ENCODE results near the gene CACNB2. TPM values are rescaled to one million over a fixed set of nuclear protein-coding genes. Genes with fewer than 3 reads are reported as not detected.
"Not testable (repeated sequence)": the region's sequence is repeated elsewhere in the genome, so short reads cannot be mapped to it uniquely, and the experiment has no call there.

CACNB2 gene
- total RNA-seq, 3 donors from 2014 or later: not detected

GRCh38 chr10:18201877-18202276 is 61.7 kb downstream of the CACNB2 start:
- Mint-ChIP-seq H3K4me3 (no peak overlapping the region), H3K36me3 (ENCODE audit: insufficient read depth) (no peaks in the 10 kb centered on the region), H3K4me1 (ENCODE audit: low read depth) (peaks cover 7% of the 10 kb centered on the region), H3K27me3 (ENCODE audit: low read depth) (no peaks in the 10 kb centered on the region), H3K9me3 (no peaks in the 10 kb centered on the region)
- ATAC-seq (no peak), DNase-seq (no peak)

DNA sequence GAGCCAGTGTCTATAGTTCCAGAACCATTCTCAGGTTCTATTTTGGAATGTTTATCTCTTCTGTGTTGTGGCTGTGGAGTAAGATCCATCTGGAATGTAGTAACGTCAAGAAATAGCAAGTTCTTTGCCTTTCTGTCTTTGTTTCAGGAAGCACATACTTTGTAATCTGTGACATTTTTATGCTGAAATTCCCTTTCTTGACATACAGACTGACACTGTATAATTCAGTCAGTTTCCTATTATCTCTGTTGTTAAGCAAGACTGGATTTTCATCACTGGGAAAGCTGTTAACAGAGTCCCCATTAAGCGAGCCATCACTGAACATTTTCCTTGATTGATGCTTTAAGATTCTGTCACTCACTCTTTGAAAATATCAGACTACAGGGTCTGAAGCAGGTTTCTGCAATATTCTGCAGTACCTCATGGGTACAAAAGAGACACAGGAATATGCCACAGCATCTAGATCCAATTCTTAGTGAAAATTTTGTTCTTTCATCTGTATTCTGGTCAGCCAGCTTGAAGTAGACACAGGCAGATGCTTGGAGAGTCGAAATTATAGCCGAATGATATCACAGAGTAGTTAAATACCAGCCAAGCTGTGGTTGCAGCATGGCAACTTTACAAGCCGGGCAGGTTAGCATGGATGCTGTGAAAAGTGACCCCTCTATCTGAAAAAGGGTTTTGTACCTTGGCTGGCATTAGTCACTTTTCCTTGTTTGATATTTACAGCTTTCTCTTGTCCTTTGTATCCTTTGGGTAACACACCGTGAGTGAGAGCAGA is 62.6 kb downstream of the CACNB2 start:
- no peaks in the 10 kb centered on the region for H3K27me3 Mint-ChIP-seq (ENCODE audit: low read depth)
- no peak overlapping the region for H3K4me3 Mint-ChIP-seq
- ATAC-seq (no peak), DNase-seq (no peak)
- H3K4me1 Mint-ChIP-seq (ENCODE audit: low read depth): peaks cover 7% of the 10 kb centered on the region
- no peaks in the 10 kb centered on the region for H3K9me3 Mint-ChIP-seq
- H3K36me3 Mint-ChIP-seq (ENCODE audit: insufficient read depth): no peaks in the 10 kb centered on the region

DNA sequence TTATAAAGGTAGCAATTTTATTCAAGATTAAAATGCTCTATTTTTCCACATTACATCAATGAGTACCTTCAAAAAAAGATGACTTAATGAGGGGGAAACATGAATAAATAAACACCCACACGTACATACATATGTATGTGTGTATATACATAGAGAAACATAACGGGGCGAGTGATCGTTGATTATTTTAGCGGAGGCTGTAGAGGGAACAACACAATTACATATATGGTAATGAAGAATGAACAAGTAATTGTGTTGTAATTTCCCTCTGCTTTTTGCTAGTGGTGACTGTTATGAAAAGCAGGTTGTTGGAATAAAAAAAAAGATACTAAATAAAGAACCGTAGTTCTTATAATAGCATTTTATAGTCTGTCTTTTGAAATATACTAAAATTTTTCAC is 63.2 kb downstream of the CACNB2 start:
- no peak for ATAC-seq
- DNase-seq: no peak
- no peaks in the 10 kb centered on the region for H3K9me3 Mint-ChIP-seq
- peaks cover 7% of the 10 kb centered on the region for H3K4me1 Mint-ChIP-seq (ENCODE audit: low read depth)
- no peaks in the 10 kb centered on the region for H3K36me3 Mint-ChIP-seq (ENCODE audit: insufficient read depth)
- H3K4me3 Mint-ChIP-seq: no peak overlapping the region
- no peaks in the 10 kb centered on the region for H3K27me3 Mint-ChIP-seq (ENCODE audit: low read depth)

DNA sequence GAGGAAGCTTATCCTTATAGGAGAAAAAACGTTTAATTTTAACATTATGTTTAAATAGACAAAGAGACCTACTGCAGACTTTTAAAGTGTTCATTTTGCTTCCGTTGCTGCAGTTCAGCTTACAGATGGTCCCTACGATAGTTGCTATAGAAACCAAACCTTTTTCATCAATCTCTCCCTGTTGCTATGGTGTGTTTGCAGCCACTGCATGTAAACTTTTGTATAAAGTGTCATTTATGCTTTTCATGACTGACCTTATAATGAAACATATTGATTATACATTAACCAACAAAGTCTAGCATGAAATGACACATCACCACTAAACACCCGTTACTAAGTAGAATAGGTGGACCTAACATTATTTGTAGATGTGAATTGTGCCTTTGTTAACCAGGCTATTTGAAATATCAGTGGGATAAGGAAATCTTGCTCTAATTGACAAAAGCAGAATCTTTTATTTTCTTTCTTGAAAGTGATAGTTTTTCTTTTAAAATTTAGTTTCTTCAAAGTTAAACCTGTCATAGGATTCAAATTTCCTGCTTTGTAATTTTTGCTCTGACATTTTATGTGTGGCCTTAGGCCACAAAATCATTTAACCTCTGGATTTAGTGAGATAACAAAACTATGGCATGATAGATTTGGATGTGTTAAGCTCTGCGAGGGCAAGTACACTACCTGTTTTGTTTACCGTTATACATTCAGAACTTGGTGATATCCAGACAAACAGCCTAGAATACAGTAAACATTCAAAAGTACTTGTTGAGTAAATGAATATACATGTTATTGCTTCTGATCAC is 64.0 kb downstream of the CACNB2 start:
- no peaks in the 10 kb centered on the region for H3K9me3 Mint-ChIP-seq
- DNase-seq: no peak
- no peak overlapping the region for H3K4me3 Mint-ChIP-seq
- no peaks in the 10 kb centered on the region for H3K36me3 Mint-ChIP-seq (ENCODE audit: insufficient read depth)
- no peaks in the 10 kb centered on the region for H3K27me3 Mint-ChIP-seq (ENCODE audit: low read depth)
- peaks cover 7% of the 10 kb centered on the region for H3K4me1 Mint-ChIP-seq (ENCODE audit: low read depth)
- no peak for ATAC-seq

DNA sequence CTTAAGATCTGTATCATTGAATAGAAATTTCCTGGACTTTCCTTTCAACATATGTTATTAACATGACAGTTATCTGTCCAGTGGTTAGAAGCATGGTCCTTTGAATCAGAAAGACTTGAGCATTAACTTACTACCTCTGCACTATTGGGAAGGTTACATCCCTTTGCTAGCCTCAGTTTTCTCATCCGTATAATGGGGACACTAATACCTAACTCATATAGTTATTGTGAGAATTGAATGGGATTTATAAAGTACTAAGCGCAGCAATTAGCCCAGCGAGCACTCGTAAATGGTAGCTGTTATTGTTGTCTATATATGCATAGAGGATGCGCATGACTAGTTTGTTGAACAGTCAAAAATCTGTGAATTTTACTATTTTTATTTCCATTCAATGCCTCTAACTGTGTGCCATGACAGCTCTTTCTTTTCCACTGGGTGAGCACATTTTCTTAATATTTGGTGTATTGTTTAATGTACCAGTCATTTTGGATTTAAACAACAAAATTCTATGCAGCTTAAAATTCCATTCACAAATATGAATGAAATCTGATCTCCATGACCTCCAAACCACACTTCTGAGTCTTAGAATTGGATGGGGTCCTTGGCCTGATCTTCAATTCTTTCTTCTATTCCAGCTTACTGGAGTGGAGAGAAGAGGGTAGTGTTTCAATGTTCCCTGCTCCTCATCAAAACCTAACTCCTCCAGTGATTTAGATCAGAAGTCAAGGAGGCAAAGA is 65.0 kb downstream of the CACNB2 start:
- Mint-ChIP-seq H3K36me3 (ENCODE audit: insufficient read depth) (no peaks in the 10 kb centered on the region), H3K27me3 (ENCODE audit: low read depth) (no peaks in the 10 kb centered on the region), H3K4me1 (ENCODE audit: low read depth) (peaks cover 7% of the 10 kb centered on the region), H3K9me3 (no peaks in the 10 kb centered on the region), H3K4me3 (no peak overlapping the region)
- DNase-seq (no peak), ATAC-seq (no peak)

DNA sequence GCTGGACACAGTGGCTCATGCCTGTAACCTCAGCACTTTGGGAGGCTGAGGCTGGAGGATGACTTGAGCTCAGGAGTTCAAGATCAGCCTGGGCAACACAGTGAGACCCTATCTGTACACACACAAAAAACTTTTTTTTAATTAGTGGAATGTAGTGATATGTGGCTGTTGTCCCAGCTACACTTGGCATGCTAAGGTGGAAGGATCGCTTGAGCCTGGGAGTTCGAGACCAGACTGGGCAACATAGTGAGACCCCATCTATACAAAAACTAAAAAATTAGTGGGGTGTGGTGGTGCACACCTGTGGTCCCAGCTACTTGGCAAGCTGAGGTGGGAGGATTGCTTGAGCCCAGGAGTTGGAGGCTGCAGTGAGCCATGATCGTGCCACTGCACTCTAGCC is 68.0 kb downstream of the CACNB2 start:
- DNase-seq; H3K27me3 Mint-ChIP-seq (ENCODE audit: low read depth); ATAC-seq; H3K9me3 Mint-ChIP-seq; H3K4me1 Mint-ChIP-seq (ENCODE audit: low read depth); H3K36me3 Mint-ChIP-seq (ENCODE audit: insufficient read depth); H3K4me3 Mint-ChIP-seq: not testable (repeated sequence)

- Mint-ChIP-seq H3K4me3 (no peak overlapping the region), H3K27me3 (ENCODE audit: low read depth) (peaks cover 3% of the 10 kb centered on the region), H3K9me3 (no peaks in the 10 kb centered on the region), H3K36me3 (ENCODE audit: insufficient read depth) (no peaks in the 10 kb centered on the region), H3K4me1 (ENCODE audit: low read depth) (peaks cover 2% of the 10 kb centered on the region)
- ATAC-seq (no peak), DNase-seq (no peak)
Observed at GRCh38 chr10:18209241-18209640, 69.0 kb downstream of the CACNB2 start.

DNA sequence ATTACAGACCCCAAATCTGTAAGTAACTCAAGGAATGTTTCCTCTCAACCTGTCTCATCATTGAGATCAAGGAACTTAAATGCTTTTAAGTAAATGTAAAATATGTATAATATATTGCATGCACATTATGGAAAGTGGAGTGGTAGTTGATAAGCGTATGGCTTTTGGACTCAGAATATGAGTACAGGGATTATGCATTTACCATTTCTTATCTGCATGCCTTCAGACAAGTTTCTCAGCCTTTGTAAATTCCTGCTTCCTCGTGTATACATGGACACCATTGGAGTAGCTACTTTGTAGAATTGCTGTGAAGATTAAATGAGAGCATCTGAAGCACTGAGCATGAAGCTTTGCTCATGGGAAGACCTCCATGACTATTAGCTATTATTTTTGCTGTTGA is 70.5 kb downstream of the CACNB2 start:
- Mint-ChIP-seq H3K4me3 (no peak overlapping the region), H3K27me3 (ENCODE audit: low read depth) (peaks cover 6% of the 10 kb centered on the region), H3K36me3 (ENCODE audit: insufficient read depth) (no peaks in the 10 kb centered on the region), H3K9me3 (no peaks in the 10 kb centered on the region), H3K4me1 (ENCODE audit: low read depth) (no peaks in the 10 kb centered on the region)
- ATAC-seq (no peak), DNase-seq (no peak)

- H3K4me3 Mint-ChIP-seq: no peak overlapping the region
- DNase-seq (no peak), ATAC-seq (no peak)
- H3K36me3 Mint-ChIP-seq (ENCODE audit: insufficient read depth): no peaks in the 10 kb centered on the region
- H3K4me1 Mint-ChIP-seq (ENCODE audit: low read depth): no peaks in the 10 kb centered on the region
- no peaks in the 10 kb centered on the region for H3K9me3 Mint-ChIP-seq
- H3K27me3 Mint-ChIP-seq (ENCODE audit: low read depth): peaks cover 6% of the 10 kb centered on the region
Observed at GRCh38 chr10:18211862-18212261, 71.6 kb downstream of the CACNB2 start.

GRCh38 chr10:18213271-18213670 is 73.0 kb downstream of the CACNB2 start:
- H3K36me3 Mint-ChIP-seq (ENCODE audit: insufficient read depth): no peaks in the 10 kb centered on the region
- ATAC-seq (no peak), DNase-seq (no peak)
- H3K4me1 Mint-ChIP-seq (ENCODE audit: low read depth): no peaks in the 10 kb centered on the region
- no peaks in the 10 kb centered on the region for H3K9me3 Mint-ChIP-seq
- peaks cover 6% of the 10 kb centered on the region for H3K27me3 Mint-ChIP-seq (ENCODE audit: low read depth)
- H3K4me3 Mint-ChIP-seq: no peak overlapping the region

DNA sequence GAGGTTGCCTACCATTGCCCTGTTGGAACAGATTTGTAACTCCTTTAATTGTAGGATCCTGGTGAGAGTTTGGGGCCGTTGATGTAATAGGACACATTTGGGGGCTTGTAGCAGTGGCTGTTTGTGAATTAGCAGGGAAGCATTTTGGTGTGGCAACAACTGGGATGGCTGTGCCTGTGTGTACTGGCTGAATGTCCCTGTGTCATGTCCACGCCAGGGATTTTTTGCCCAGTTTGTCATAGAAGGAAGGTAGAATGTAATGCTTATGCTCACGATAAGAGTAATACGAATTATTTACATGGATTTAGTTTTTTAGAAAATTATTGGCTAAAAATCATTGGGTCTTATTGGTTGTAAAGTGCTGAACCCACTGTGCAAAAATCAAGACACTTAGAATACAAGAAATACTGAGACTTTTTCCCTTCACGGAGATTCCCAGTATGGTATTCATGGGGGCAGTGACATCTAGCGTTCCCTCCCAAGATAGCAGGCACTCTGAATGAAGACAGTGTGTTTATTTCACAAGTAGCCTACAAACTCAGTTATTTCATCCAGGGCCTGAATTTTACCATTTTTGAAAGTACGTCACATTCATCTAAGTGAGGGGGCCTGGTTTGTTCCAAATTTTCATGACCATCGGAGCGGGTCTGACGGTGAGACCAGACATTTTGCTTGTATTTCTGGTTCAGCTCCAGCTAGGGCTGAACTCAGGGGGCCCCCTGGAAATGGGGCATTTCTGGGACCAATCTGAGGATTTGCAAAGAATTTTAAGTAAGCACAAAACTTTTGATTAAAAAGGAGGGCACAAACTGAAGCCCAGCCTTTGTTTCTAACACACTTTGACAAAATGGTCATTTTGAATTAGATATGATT is 74.7 kb downstream of the CACNB2 start:
- Mint-ChIP-seq H3K4me3 (no peak overlapping the region), H3K27me3 (ENCODE audit: low read depth) (peaks cover 6% of the 10 kb centered on the region), H3K9me3 (no peaks in the 10 kb centered on the region), H3K4me1 (ENCODE audit: low read depth) (no peaks in the 10 kb centered on the region), H3K36me3 (ENCODE audit: insufficient read depth) (no peaks in the 10 kb centered on the region)
- no peak for ATAC-seq
- no peak for DNase-seq

DNA sequence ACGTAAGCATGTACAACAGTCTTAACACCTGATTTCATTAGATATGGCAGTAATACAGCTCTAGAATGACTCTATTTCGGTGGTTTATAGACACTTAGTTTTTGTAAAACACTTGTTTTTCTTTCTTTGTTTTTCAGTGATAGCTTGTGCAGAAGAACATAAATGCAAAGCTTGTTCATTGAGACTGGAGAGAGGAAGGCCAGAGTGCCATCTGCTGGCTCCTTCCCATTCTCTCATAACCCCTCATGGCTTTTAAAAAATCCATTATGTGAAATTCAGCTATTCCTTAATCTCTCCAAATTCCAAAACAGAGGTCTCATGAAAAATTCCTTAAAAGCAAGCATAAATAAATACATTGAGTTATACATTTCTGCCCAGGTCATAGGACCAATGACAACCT is 76.3 kb downstream of the CACNB2 start:
- no peaks in the 10 kb centered on the region for H3K4me1 Mint-ChIP-seq (ENCODE audit: low read depth)
- H3K4me3 Mint-ChIP-seq: no peak overlapping the region
- ATAC-seq (no peak), DNase-seq (no peak)
- H3K9me3 Mint-ChIP-seq: no peaks in the 10 kb centered on the region
- H3K27me3 Mint-ChIP-seq (ENCODE audit: low read depth): peaks cover 6% of the 10 kb centered on the region
- H3K36me3 Mint-ChIP-seq (ENCODE audit: insufficient read depth): no peaks in the 10 kb centered on the region

- ATAC-seq (no peak), DNase-seq (no peak)
- H3K4me1 Mint-ChIP-seq (ENCODE audit: low read depth): no peaks in the 10 kb centered on the region
- H3K27me3 Mint-ChIP-seq (ENCODE audit: low read depth): peaks cover 6% of the 10 kb centered on the region
- H3K36me3 Mint-ChIP-seq (ENCODE audit: insufficient read depth): no peaks in the 10 kb centered on the region
- H3K9me3 Mint-ChIP-seq: no peaks in the 10 kb centered on the region
- H3K4me3 Mint-ChIP-seq: no peak overlapping the region
Observed at GRCh38 chr10:18217577-18217976, 77.4 kb downstream of the CACNB2 start.

DNA sequence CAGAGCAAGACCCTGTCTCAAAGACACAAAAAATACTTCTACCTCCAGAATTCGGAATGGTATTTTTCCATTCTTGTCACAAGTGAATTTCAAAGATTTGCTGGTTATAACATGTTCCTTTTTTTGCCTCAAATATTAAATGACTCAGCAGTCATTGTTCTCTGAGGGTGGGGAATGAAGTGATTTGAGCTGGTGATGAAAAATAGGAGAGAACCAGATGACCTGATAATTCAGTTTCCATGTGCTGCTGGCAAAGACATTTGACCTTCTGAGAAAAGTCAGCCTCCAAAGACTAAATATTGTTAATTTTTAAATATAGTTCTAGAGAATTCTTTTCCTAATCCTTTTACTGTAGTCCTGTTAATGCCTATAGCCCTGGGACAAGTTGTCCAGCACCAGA is 78.9 kb downstream of the CACNB2 start:
- ATAC-seq (no peak), DNase-seq (no peak)
- Mint-ChIP-seq H3K9me3 (no peaks in the 10 kb centered on the region), H3K27me3 (ENCODE audit: low read depth) (peaks cover 3% of the 10 kb centered on the region), H3K4me1 (ENCODE audit: low read depth) (no peaks in the 10 kb centered on the region), H3K36me3 (ENCODE audit: insufficient read depth) (no peaks in the 10 kb centered on the region), H3K4me3 (no peak overlapping the region)
